Ishikawa (cell line): ENCODE measurements around the gene PORCN.

Experiments used
- CEBPB ChIP-seq: IDR thresholded peaks from 2 replicates; pipeline ENCODE4 v1.6.1; 2012
- CREB1 ChIP-seq: IDR thresholded peaks from 2 replicates; pipeline ENCODE4 v1.6.1; 2012; ENCODE audit warnings: low read depth
- EGR1 ChIP-seq: IDR thresholded peaks from 2 replicates; pipeline ENCODE4 v1.6.1; 2012
- EP300 ChIP-seq: IDR thresholded peaks from 2 replicates; pipeline ENCODE4 v1.6.1; 2012; ENCODE audit warnings: borderline replicate concordance
- FOXM1 ChIP-seq: IDR thresholded peaks from 2 replicates; pipeline ENCODE4 v1.6.1; 2012; ENCODE audit warnings: low read depth, borderline replicate concordance
- MAX ChIP-seq: IDR thresholded peaks from 2 replicates; pipeline ENCODE4 v1.6.1; 2012
- NFIC ChIP-seq: IDR thresholded peaks from 2 replicates; pipeline ENCODE4 v1.6.1; 2012
- RAD21 ChIP-seq: IDR thresholded peaks from 2 replicates; pipeline ENCODE4 v1.6.1; 2012; ENCODE audit warnings: low read depth
- REST ChIP-seq: IDR thresholded peaks from 2 replicates; pipeline ENCODE4 v1.6.1; 2012; ENCODE audit warnings: low read depth, mild to moderate bottlenecking
- TAF1 ChIP-seq: IDR thresholded peaks from 2 replicates; pipeline ENCODE4 v1.6.1; 2012; ENCODE audit warnings: low read depth, mild to moderate bottlenecking
- TCF12 ChIP-seq: IDR thresholded peaks from 2 replicates; pipeline ENCODE4 v1.6.1; 2012; ENCODE audit warnings: low read depth
- TEAD4 ChIP-seq: IDR thresholded peaks from 2 replicates; pipeline ENCODE4 v1.6.1; 2012
- USF1 ChIP-seq: IDR thresholded peaks from 2 replicates; pipeline ENCODE4 v1.6.1; 2012
- YY1 ChIP-seq: IDR thresholded peaks from 2 replicates; pipeline ENCODE4 v1.6.1; 2012; ENCODE audit warnings: low read depth
- ZBTB7A ChIP-seq: IDR thresholded peaks from 2 replicates; pipeline ENCODE4 v1.6.1; 2012; ENCODE audit warnings: low read depth

Gene PORCN

GRCh38 chrX:48468247-48468671 is 40.5 kb upstream of the PORCN start:
- TF ChIP-seq TCF12, result no peak
- no peak for TF ChIP-seq CEBPB
- no peak for TF ChIP-seq TEAD4
- TF ChIP-seq USF1, result no peak
- TF ChIP-seq REST, result no peak
- TF ChIP-seq EGR1, result no peak
- TF ChIP-seq RAD21, result no peak
- no peak for TF ChIP-seq TAF1
- no peak for TF ChIP-seq YY1
- TF ChIP-seq CREB1, result no peak
- TF ChIP-seq ZBTB7A, result no peak
- TF ChIP-seq MAX, result no peak
- TF ChIP-seq EP300, result no peak
- no peak for TF ChIP-seq FOXM1
- TF ChIP-seq NFIC, result no peak

- TF ChIP-seq USF1 (no peak), YY1 (no peak), CREB1 (no peak), CEBPB (no peak), MAX (no peak), EGR1 (no peak)
Measured at GRCh38 chrX:48468693-48469691, 39.8 kb upstream of the PORCN start.

GRCh38 chrX:48470110-48470832 is 38.5 kb upstream of the PORCN start, which contains the start of gene SLC38A5:
SLC38A5 (minus strand) TSS chrX:48470260; CDS start chrX:48467924, 2,336 bp downstream.
- TF ChIP-seq ZBTB7A (no peak), TEAD4 (no peak), REST (no peak), CEBPB (no peak), EGR1 (no peak), FOXM1 (no peak), EP300 (no peak), CREB1 (no peak), YY1 (no peak), USF1 (no peak), TAF1 (no peak), MAX (no peak), TCF12 (no peak), RAD21 (no peak), NFIC (no peak)

GRCh38 chrX:48470833-48471118 is 38.0 kb upstream of the PORCN start:
- no peak for TF ChIP-seq EP300
- TF ChIP-seq YY1, result no peak
- no peak for TF ChIP-seq ZBTB7A
- TF ChIP-seq TCF12, result no peak
- no peak for TF ChIP-seq USF1
- TF ChIP-seq FOXM1, result no peak
- TF ChIP-seq MAX, result no peak
- no peak for TF ChIP-seq CREB1
- no peak for TF ChIP-seq REST
